Natural killer cell treated with Interleukin-12 subunit alpha and Interleukin-12 subunit beta and Interleukin-15 and Interleukin-18, amount 100 ng/mL, for 72 hours (primary cell): Measurements from ENCODE around the gene IGSF3. TPM values are rescaled to one million over a fixed set of nuclear protein-coding genes. Genes with fewer than 3 reads are reported as not detected.

Experiments used
- total RNA-seq, 2 donors: library from RNA; stranded (reverse); gene quantifications; one replicate each; pipeline ENCODE4 v1.2.3, GENCODE V29; 2022

Gene IGSF3
- total RNA-seq, 2 donors from 2014 or later, result 0.24 to 0.36 TPM

Other genes with a start within 250 kb of the IGSF3 start
- 10 to 100 TPM; 40.1 to 52.7 TPM for gene CD58, start 96.7 kb downstream of the IGSF3 start, total RNA-seq
- gene CD2, start 86.7 kb upstream of the IGSF3 start, total RNA-seq, result 100 to 1,000 TPM in 1 of 2 donors, 10 to 100 TPM in 1; 71.4 to 140 TPM
- gene PTGFRN, start 242.2 kb upstream of the IGSF3 start, total RNA-seq, result 1 to 10 TPM; 2.2 to 6.4 TPM